D721Med (cell line): ENCODE measurements around the gene FAM222B.
A peak's percentile ranks its signal among the peaks of the same experiment; 100 is the strongest.

Experiments used
- DNase-seq: peaks from one replicate; pipeline ENCODE4 v3.0.0; 2011; ENCODE audit warnings: low spot score; ENCODE audit not compliant: insufficient read length
- FAIRE-seq: peaks from 2 replicates; lab custom pipeline; 2011; peaks lifted over from hg19 to GRCh38; lab: Jason Lieb, UNC
- CTCF ChIP-seq: IDR thresholded peaks from 2 replicates; pipeline ENCODE4 v1.5.1; 2012; ENCODE audit warnings: mild to moderate bottlenecking, control low read depth; ENCODE audit not compliant: insufficient read depth; ENCODE audit errors: missing control alignments

FAM222B gene, protein sequence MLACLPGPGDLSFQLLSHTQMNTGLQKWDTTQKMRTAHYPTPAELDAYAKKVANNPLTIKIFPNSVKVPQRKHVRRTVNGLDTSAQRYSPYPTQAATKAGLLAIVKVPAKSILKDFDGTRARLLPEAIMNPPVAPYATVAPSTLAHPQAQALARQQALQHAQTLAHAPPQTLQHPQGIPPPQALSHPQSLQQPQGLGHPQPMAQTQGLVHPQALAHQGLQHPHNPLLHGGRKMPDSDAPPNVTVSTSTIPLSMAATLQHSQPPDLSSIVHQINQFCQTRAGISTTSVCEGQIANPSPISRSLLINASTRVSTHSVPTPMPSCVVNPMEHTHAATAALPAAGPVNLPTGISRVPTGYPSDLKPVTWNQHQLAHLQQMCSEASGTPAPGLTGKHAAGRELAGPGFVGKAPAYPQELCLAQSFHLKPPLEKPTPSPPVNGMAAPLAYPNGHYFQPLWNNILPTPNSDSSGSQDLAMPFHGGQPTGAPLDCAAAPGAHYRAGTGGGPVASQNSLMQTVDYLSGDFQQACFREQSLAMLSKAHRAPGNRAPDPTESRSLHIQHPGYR

DNA sequence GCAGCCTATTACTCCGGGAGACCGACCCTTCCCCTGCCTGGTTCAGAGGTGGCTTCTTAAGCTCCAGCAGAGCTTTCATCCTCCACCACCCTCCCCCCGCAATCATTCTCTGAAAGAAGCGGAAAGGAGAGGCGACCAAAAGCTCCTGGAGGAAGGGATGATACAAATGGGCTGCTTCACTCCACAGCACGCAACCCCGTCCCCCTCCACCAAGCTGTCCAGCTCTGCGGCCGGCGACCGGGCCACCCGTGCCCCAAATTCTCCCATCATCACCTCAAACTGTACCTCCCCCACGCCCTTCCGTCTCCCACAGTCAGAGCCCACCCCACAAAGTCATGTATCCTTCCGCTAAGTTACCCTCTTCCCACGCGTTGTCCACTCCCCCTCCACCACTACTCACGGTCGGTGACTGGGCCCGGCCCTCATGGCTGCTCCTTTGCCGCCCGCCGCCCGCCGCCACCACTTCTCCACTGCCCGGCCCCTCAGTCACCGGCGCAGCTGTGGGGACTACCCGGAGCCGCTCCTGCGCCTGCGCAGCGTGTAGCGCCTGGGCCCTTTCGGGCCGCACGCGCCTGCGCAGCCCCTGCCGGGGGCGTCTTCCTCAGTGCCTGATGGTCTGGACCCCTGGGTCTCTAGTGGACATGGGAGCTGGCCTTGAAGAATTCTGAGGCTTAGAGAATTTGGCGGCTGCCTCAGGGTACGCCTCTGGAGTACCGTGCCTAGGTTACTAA lies at the start of gene FAM222B:
Gene FAM222B (minus strand): TSS at position 509 of the 731 bp plus-strand sequence. CDS start 76,123 bp downstream, outside the sequence.
- FAIRE-seq = no peak
- no peak for TF ChIP-seq CTCF

DNA sequence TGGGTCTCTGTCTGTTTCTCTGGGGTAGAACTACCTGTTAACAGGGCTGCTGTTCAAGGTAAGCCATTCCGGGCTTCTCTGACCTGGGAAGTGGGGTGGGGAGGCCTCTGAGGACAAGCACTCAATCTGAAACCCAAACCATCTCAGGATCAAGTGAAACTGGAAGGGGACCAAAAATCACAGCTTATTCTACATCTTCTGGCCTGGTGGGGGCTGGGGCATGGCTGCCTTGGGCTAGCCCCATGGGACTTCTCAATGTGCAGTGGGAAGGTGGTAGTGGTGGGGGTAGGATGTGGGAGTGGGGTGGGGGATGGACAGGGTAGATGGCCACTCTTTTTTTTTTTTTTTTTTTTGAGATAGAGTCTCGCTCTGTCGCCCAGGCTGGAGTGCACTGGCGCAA lies 49.4 kb upstream of the FAM222B start:
- DNase-seq (no peak), FAIRE-seq (no peak)
- no peak for TF ChIP-seq CTCF

More for the DNA sequence above, at the start of gene FAM222B:
- DNase-seq = peak; percentile 98

DNA sequence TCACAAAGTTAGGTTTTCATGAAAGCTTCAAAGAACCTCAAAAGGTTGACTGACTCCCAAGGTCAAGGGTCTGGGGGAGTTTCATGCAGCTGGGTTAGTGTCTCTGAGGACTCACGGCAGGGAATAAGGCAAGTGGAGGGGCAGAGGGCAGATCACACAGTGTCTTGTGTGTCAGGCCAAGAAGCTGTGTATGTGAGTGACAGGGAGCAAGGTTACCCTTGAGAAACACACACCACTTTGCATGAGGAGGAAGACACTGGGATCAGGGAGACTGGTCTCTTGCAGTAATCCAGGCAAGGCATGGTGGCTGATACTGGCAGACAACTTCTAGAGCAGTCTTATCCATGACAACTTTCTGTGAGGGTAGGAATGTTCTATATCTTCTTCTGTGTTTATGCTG lies 48.6 kb upstream of the FAM222B start:
- no peak for TF ChIP-seq CTCF
- no peak for FAIRE-seq
- no peak for DNase-seq

GRCh38 chr17:28889996-28890395 lies 47.4 kb upstream of the FAM222B start:
- no peak for TF ChIP-seq CTCF
- no peak for DNase-seq

DNA sequence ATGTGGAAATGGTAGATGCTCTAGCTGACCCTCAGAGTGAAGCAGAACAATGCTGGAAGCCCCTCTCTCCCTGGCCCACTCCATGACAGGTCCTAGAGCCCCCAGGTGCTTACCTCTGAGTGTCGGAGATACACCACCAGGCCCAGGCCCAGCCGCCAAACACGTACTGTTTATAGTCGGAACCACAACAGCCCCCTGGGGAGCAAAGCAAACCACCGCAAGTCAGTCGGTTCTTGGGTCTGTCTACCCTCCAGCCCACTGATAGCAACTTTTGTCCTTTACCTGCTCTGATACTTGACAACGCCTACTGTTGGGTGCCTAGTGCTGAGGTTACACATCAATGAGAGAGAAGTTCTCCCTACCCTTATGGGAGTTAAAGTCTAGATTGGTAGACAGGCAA lies 46.2 kb upstream of the FAM222B start:
- DNase-seq = no peak
- no peak for FAIRE-seq
- no peak for TF ChIP-seq CTCF

More at GRCh38 chr17:28889996-28890395, 47.4 kb upstream of the FAM222B start:
- FAIRE-seq = no peak

GRCh38 chr17:28887871-28888471 lies 45.4 kb upstream of the FAM222B start:
- TF ChIP-seq CTCF = no peak
- FAIRE-seq (no peak), DNase-seq (no peak)
